Thoracic aorta (tissue), 2 donors: ENCODE results near the gene NUDT1. TPM values are rescaled to one million over a fixed set of nuclear protein-coding genes. Genes with fewer than 3 reads are reported as not detected.

Experiments
- ATAC-seq: fragments of 150-250 bp; one replicate; pipeline ENCODE4 v1.8.0; 2017; ENCODE audit warnings: low read depth; ENCODE audit not compliant: insufficient number of reproducible peaks, low FRiP score
- DNase-seq: peaks from one replicate; pipeline ENCODE4 v3.0.0-alpha.2; 2020; ENCODE audit warnings: low spot score
- H3K27ac ChIP-seq, 2 donors: fragments of 200-600 bp; sonication (generic); 1 replicate in 1 of 2; 2 replicates in 1 of 2; pipeline ENCODE4 v1.5.1; 2016; ENCODE audit warnings: mild to moderate bottlenecking in 2 of 2, moderate library complexity in 2 of 2
- H3K27me3 ChIP-seq: fragments of 200-600 bp; sonication (generic); replicated peaks from 2 replicates; pipeline ENCODE4 v1.6.0; 2016; ENCODE audit warnings: mild to moderate bottlenecking; ENCODE audit not compliant: insufficient read depth
- H3K36me3 ChIP-seq: fragments of 200-600 bp; sonication (generic); one replicate; pipeline ENCODE4 v1.5.1; 2016
- H3K4me1 ChIP-seq, 2 donors: fragments of 200-600 bp; sonication (generic); 1 replicate in 1 of 2; 2 replicates in 1 of 2; pipeline versions ENCODE4 v1.5.1 to v1.6.0; 2016; ENCODE audit warnings: low read depth in 2 of 2, mild to moderate bottlenecking in 1 of 2; ENCODE audit not compliant: control insufficient read depth in 1 of 2
- H3K4me3 ChIP-seq: fragments of 200-600 bp; sonication (generic); 2 replicates; pipeline ENCODE4 v1.5.1; 2016; ENCODE audit warnings: mild to moderate bottlenecking
- H3K9me3 ChIP-seq: fragments of 200-600 bp; sonication (generic); 2 replicates; pipeline ENCODE4 v1.5.1; 2016
- total RNA-seq, 2 donors: library from RNA; depleted of rRNA; stranded (reverse); fragments of >200 nt; gene quantifications; one replicate each; pipeline versions ENCODE4 v1.1.0 to v1.2.3, GENCODE V29; 2016
- TF ChIP-seq, protein P1 (sequence below): fragments of 200-600 bp; sonication (generic); IDR thresholded peaks from one replicate; pipeline ENCODE4 v1.5.1; 2019; ENCODE audit warnings: antibody characterized with exemption

The NUDT1 gene
- total RNA-seq, 2 donors from 2014 or later: 9.7 to 15.2 TPM

DNA sequence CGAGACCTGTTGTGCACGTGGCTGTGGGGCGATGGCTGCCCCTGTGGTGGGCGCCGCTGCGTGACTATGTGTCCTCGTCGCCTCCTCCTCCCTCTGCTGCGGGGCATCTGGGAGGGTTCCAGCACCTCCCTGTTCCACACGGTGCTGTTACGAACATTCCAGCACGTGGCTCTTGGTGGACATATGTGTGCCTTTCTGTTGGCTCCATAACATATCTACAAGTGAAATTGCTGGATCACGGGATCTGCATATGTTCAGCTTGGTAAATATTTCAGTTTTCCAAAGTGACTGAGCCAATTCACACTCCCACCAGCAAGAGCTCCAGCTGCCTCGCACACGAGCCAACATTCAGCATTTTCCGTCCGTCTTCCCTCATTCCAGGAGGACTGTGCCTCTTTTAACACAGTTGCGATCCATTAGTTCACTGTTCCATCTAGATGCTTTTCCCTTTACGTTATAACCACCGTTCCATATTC lies 47.1 kb downstream of the NUDT1 start:
- no peaks in the 10 kb centered on the region for H3K4me1 ChIP-seq
- TF ChIP-seq, protein P1, sequence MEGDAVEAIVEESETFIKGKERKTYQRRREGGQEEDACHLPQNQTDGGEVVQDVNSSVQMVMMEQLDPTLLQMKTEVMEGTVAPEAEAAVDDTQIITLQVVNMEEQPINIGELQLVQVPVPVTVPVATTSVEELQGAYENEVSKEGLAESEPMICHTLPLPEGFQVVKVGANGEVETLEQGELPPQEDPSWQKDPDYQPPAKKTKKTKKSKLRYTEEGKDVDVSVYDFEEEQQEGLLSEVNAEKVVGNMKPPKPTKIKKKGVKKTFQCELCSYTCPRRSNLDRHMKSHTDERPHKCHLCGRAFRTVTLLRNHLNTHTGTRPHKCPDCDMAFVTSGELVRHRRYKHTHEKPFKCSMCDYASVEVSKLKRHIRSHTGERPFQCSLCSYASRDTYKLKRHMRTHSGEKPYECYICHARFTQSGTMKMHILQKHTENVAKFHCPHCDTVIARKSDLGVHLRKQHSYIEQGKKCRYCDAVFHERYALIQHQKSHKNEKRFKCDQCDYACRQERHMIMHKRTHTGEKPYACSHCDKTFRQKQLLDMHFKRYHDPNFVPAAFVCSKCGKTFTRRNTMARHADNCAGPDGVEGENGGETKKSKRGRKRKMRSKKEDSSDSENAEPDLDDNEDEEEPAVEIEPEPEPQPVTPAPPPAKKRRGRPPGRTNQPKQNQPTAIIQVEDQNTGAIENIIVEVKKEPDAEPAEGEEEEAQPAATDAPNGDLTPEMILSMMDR: no peak
- H3K27me3 ChIP-seq: no peaks in the 10 kb centered on the region
- no peaks in the 10 kb centered on the region for H3K36me3 ChIP-seq
- ATAC-seq (no peak), DNase-seq (no peak)
- H3K9me3 ChIP-seq: no peaks in the 10 kb centered on the region
- no peak overlapping the region for H3K4me3 ChIP-seq
- H3K27ac ChIP-seq: no peak overlapping the region

DNA sequence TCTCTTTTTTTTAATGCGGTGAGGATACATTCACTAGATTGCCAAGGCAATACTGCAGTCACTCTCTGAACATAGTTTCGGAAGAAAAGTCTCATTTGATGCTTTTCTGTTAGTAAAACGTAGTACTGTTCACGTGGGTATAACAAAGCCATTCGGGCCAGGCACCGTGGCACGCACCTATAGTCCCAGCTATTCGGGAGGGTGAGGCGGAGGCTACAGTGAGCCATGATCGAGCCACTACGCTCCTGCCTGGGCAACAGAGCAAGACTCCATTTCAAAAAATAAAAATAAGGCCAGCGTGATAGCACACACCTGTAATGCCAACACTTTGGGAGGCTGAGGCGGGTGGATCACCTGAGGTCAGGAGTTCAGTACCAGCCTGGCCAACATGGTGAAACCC lies 47.6 kb downstream of the NUDT1 start:
- DNase-seq: no peak
- no peaks in the 10 kb centered on the region for H3K4me1 ChIP-seq
- TF ChIP-seq, protein P1: no peak
- no peaks in the 10 kb centered on the region for H3K9me3 ChIP-seq
- no peaks in the 10 kb centered on the region for H3K27me3 ChIP-seq
- no peaks in the 10 kb centered on the region for H3K36me3 ChIP-seq
- H3K27ac ChIP-seq: no peak overlapping the region
- no peak overlapping the region for H3K4me3 ChIP-seq
- no peak for ATAC-seq

DNA sequence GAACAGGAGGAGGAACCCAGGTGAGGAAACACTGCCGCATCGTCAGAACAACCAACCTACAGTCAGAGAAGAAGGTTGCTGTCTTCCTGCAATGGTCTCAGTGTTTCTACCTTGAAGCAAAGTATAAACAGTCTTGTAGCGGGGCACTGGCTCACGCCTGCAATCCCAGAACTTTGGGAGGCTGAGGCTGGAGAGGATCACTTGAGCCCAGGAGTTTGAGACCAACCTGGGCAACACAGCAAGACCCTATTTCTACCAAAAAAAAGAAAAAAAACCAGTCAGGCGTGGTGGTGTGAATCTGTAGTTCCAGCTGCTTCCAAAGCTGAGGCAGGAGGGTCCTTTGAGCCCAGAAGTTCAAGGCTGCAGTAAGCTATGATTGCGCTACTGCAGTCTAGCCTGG lies 48.9 kb downstream of the NUDT1 start:
- no peaks in the 10 kb centered on the region for H3K27me3 ChIP-seq
- DNase-seq (no peak), ATAC-seq (no peak)
- TF ChIP-seq, protein P1: no peak
- H3K4me3 ChIP-seq: no peak overlapping the region
- H3K4me1 ChIP-seq: no peaks in the 10 kb centered on the region
- no peak overlapping the region for H3K27ac ChIP-seq
- H3K36me3 ChIP-seq: no peaks in the 10 kb centered on the region
- no peaks in the 10 kb centered on the region for H3K9me3 ChIP-seq

DNA sequence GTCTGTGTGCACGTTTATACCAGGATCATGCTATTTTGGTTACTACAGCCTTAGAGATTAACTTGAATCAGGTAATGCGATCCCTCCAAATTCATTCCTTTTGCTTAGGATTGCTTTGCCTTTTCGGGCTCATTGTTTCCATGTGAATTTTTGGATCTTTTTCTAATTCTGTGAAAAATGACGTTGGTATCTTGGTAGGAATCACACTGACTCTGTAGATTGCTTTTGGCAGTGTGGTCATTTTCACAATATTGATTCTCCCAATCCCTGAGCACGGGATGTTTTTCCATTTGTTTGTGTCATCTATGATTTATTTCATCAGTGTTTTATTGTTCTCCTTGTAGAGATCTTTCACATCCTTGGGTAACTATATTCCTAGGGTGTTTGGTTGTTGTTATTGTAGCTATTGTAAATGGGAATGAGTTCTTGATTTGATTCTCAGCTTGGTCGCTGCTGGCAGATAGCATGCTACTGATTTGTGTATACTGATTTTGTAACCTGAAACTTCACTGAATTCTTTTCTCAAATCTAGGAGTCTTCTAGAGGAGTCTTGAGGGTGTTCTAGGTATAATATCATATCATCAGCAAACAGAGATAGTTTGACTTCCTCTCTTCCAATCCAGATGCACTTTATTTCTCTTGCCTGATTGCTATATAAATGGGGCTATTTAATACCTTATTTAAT lies 54.1 kb downstream of the NUDT1 start:
- Histone ChIP-seq H3K9me3 (no peaks in the 10 kb centered on the region), H3K4me3 (no peak overlapping the region), H3K4me1 (no peaks in the 10 kb centered on the region), H3K27me3 (no peaks in the 10 kb centered on the region), H3K27ac (no peak overlapping the region), H3K36me3 (no peaks in the 10 kb centered on the region)
- ATAC-seq (no peak), DNase-seq (no peak)
- TF ChIP-seq, protein P1: no peak

DNA sequence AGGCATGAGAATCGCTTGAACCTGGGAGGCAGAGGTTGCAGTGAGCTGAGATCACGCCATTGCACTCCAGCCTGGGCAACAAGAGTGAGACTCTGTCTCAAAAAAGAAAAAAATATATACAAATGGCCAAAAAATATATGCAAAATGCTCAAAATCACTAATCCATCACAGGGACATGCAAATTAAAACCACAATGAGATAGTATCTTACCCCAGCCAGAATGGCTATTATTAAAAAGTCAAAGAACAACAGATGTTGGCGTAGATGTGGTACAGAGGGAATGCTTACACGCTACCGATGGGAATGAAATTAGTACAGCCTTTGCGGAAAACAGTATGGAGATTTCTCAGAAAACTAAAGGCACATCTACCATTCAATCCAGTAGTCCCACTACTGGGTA lies 54.8 kb downstream of the NUDT1 start:
- ATAC-seq (no peak), DNase-seq (no peak)
- H3K27ac ChIP-seq: no peak overlapping the region
- H3K36me3 ChIP-seq: no peaks in the 10 kb centered on the region
- H3K4me1 ChIP-seq: no peaks in the 10 kb centered on the region
- H3K27me3 ChIP-seq: no peaks in the 10 kb centered on the region
- TF ChIP-seq, protein P1: no peak
- H3K4me3 ChIP-seq: no peak overlapping the region
- no peaks in the 10 kb centered on the region for H3K9me3 ChIP-seq
